ENCODE data around the gene CASZ1. TPM values are rescaled to one million over a fixed set of nuclear protein-coding genes. Genes with fewer than 3 reads are reported as not detected.

CASZ1 gene
- total RNA-seq, 1 experiment from 2014 or later = 11.1 TPM

GRCh38 chr1:10814312-10814711, 17.9 kb upstream of the CASZ1 start:
- no peaks in the 10 kb centered on the region for H3K27me3 Mint-ChIP-seq (ENCODE audit: insufficient read depth, unreplicated experiment)
- intact Hi-C loops (cut with micrococcal nuclease) = no loop called here

DNA sequence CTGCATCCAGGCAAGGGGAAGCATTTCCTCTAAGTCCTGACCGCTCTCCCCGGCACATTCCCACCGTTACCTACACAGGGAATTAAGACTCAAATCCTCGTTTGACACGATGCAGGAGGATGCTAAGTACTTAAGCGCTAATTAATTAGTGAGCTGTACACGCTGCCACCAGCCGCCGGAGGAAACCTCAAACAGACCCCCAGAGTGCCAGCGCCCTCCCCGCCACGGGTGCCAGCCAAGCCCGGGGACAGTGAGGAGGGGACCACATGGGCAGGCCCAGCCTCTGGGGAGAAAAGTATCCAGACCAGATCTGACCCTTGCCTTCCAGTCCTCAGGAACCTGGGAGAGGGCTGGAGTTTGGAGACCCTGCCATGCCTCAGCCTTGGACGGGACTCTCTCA, 17.4 kb upstream of the CASZ1 start:
- no peak overlapping the region for H3K4me3 Mint-ChIP-seq (ENCODE audit: unreplicated experiment)
- ChIA-PET POLR2A (interaction anchor here (1.9 kb wide), 1 partner anchor 11 kb away, joined by 9 read pairs; no protein-coding TSS in a partner anchor), CTCF (no interaction called here)
- intact Hi-C loops (cut with micrococcal nuclease) = no loop called here
- no peaks in the 10 kb centered on the region for H3K9me3 Mint-ChIP-seq (ENCODE audit: unreplicated experiment)
- H3K36me3 Mint-ChIP-seq (ENCODE audit: insufficient read depth, unreplicated experiment) = no peaks in the 10 kb centered on the region
- peaks cover 21% of the 10 kb centered on the region for H3K4me1 Mint-ChIP-seq (ENCODE audit: insufficient read depth, unreplicated experiment)
- no peak overlapping the region for H3K27ac Mint-ChIP-seq (ENCODE audit: low read depth, unreplicated experiment)
- no peak for TF ChIP-seq CTCF (IDR thresholded peaks at IDR 0.05; ENCODE audit: unreplicated experiment)
- no peaks in the 10 kb centered on the region for H3K27me3 Mint-ChIP-seq (ENCODE audit: insufficient read depth, unreplicated experiment)
- BruUV-seq (replicated peaks) = no TSS peak
- no peak for DNase-seq (ENCODE audit: unreplicated experiment)

More at GRCh38 chr1:10814312-10814711, 17.9 kb upstream of the CASZ1 start:
- DNase-seq (ENCODE audit: unreplicated experiment) = no peak
- Mint-ChIP-seq H3K9me3 (ENCODE audit: unreplicated experiment) (no peaks in the 10 kb centered on the region), H3K4me3 (ENCODE audit: unreplicated experiment) (no peak overlapping the region), H3K36me3 (ENCODE audit: insufficient read depth, unreplicated experiment) (no peaks in the 10 kb centered on the region), H3K4me1 (ENCODE audit: insufficient read depth, unreplicated experiment) (peaks cover 25% of the 10 kb centered on the region), H3K27ac (ENCODE audit: low read depth, unreplicated experiment) (no peak overlapping the region)
- CTCF ChIA-PET = interaction anchor here (0.5 kb wide), 1 partner anchor 1851 kb away, joined by 3 read pairs; no protein-coding TSS in a partner anchor
- TF ChIP-seq CTCF (IDR thresholded peaks at IDR 0.05; ENCODE audit: unreplicated experiment) = no peak
- POLR2A ChIA-PET = interaction anchor here (0.5 to 2.0 kb wide), 3 partner anchors 10 to 11 kb away, joined by 3 to 9 read pairs (median 6); no protein-coding TSS in a partner anchor
- no TSS peak for BruUV-seq (replicated peaks)

DNA sequence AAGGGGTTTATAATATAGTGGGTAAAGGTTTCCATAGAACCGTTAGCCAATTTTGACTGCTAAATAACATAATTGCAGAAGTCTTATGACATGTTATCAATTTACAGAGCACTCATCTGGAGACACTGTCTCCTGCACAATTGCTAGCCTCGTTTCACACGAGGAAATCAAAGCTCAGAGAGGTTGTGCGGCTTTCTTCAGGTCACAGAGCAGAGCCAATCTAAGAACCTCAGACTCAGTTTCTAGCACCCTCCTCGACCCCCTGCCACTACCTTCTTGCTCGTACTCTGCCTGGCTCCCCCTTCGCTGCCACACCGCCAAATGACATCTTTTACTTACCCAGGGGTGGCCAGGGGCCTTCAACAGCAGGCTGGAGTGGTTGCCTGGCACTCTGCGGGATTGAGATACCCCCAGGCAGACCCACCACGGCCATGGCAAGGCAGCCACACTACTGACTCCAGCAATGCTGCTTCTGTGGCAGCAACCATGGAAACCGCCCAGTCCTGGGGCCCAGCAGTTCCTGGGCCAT, 16.0 kb upstream of the CASZ1 start:
- no peak for DNase-seq (ENCODE audit: unreplicated experiment)
- no peak for TF ChIP-seq CTCF (IDR thresholded peaks at IDR 0.05; ENCODE audit: unreplicated experiment)
- Mint-ChIP-seq H3K9me3 (ENCODE audit: unreplicated experiment) (no peaks in the 10 kb centered on the region), H3K36me3 (ENCODE audit: insufficient read depth, unreplicated experiment) (no peaks in the 10 kb centered on the region), H3K4me1 (ENCODE audit: insufficient read depth, unreplicated experiment) (peaks cover 12% of the 10 kb centered on the region), H3K4me3 (ENCODE audit: unreplicated experiment) (no peak overlapping the region), H3K27me3 (ENCODE audit: insufficient read depth, unreplicated experiment) (peaks cover 5% of the 10 kb centered on the region), H3K27ac (ENCODE audit: low read depth, unreplicated experiment) (no peak overlapping the region)
- intact Hi-C loops (cut with micrococcal nuclease) = no loop called here
- CTCF ChIA-PET = no interaction called here
- POLR2A ChIA-PET = interaction anchor here (0.9 kb wide), 1 partner anchor 13 kb away, joined by 3 read pairs; no protein-coding TSS in a partner anchor
- BruUV-seq (replicated peaks) = no TSS peak

DNA sequence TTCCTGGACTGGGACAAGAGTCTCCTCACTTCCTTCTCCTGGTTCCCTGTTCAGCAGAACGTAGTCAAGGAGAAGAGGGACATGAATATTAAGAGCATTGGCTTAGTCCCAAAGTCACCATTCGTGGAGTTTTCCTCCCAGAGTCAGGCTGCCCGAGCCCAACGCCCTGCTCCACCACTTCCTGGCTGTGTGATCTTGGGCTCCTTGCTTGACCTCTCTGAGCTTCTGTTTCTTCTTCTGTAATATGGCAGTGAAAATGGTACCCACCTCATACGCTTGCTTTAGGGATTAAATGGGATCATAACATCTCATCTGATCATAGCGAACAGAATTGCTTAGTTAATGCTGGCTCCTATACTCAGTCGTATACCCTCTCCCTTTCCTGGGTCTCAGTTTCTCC, 12.0 kb upstream of the CASZ1 start:
- no peaks in the 10 kb centered on the region for H3K36me3 Mint-ChIP-seq (ENCODE audit: insufficient read depth, unreplicated experiment)
- H3K9me3 Mint-ChIP-seq (ENCODE audit: unreplicated experiment) = no peaks in the 10 kb centered on the region
- H3K27ac Mint-ChIP-seq (ENCODE audit: low read depth, unreplicated experiment) = no peak overlapping the region
- no peak for TF ChIP-seq CTCF (IDR thresholded peaks at IDR 0.05; ENCODE audit: unreplicated experiment)
- ChIA-PET POLR2A (no interaction called here), CTCF (no interaction called here)
- no peak overlapping the region for H3K4me3 Mint-ChIP-seq (ENCODE audit: unreplicated experiment)
- intact Hi-C loops (cut with micrococcal nuclease) = no loop called here
- H3K27me3 Mint-ChIP-seq (ENCODE audit: insufficient read depth, unreplicated experiment) = peaks cover 10% of the 10 kb centered on the region
- DNase-seq (ENCODE audit: unreplicated experiment) = no peak
- BruUV-seq (replicated peaks) = no TSS peak
- peaks cover 15% of the 10 kb centered on the region for H3K4me1 Mint-ChIP-seq (ENCODE audit: insufficient read depth, unreplicated experiment)

All from MCF 10A (cell line).